ENCODE data around the gene FGF8.

- TF ChIP-seq POLR2A (IDR thresholded peaks at IDR 0.05; ENCODE audit: low read length) (no peak), GATA1 (IDR thresholded peaks at IDR 0.05; ENCODE audit: low read depth, low read length) (no peak)
Observed at GRCh38 chr10:101812606-101813005, 36.7 kb upstream of the FGF8 start.

All from erythroblast (primary cell).